ENCODE results near the gene ZDHHC3.

- TF ChIP-seq CTCF (IDR thresholded peaks at IDR 0.05; ENCODE audit: low read depth, low read length) = no peak
- TF ChIP-seq EZH2phosphoT487 (IDR thresholded peaks at IDR 0.05; ENCODE audit: low read depth) = no peak
Measured at GRCh38 chr3:44931791-44932190, 44.2 kb downstream of the ZDHHC3 start.

All from OCI-LY3 (cell line).